GM10266 (cell line): ENCODE data around the gene BMAL1.

ENCODE experiments used
- DNase-seq: peaks from one replicate; pipeline ENCODE4 v3.0.0; 2012; ENCODE audit errors: extremely low spot score
- TF ChIP-seq, protein P1 (sequence below): IDR thresholded peaks from 2 replicates; pipeline ENCODE4 v1.5.1; 2012; ENCODE audit warnings: mild to moderate bottlenecking, low read depth; ENCODE audit not compliant: control insufficient read depth, insufficient read depth; ENCODE audit errors: missing control alignments

Gene BMAL1

DNA sequence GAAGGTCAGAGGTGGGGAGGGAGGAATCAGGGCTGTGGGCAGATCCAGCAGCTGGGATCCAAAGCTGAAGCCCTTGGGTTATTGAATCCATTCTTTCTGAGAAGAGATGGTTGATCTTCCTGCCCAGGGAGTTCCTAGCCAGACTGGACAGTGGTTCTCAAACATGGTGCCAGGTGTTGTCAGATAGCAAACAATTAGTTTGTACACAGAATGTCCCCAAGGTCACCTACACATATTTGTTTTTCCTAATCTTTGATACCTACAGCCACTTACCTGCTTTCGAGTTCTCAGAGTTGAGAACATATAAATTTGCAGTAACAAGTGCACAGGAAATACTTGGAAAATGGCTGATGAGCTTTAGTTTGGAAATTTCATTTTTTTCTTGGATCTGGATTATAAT lies 54.5 kb downstream of the BMAL1 start:
- TF ChIP-seq, protein P1, sequence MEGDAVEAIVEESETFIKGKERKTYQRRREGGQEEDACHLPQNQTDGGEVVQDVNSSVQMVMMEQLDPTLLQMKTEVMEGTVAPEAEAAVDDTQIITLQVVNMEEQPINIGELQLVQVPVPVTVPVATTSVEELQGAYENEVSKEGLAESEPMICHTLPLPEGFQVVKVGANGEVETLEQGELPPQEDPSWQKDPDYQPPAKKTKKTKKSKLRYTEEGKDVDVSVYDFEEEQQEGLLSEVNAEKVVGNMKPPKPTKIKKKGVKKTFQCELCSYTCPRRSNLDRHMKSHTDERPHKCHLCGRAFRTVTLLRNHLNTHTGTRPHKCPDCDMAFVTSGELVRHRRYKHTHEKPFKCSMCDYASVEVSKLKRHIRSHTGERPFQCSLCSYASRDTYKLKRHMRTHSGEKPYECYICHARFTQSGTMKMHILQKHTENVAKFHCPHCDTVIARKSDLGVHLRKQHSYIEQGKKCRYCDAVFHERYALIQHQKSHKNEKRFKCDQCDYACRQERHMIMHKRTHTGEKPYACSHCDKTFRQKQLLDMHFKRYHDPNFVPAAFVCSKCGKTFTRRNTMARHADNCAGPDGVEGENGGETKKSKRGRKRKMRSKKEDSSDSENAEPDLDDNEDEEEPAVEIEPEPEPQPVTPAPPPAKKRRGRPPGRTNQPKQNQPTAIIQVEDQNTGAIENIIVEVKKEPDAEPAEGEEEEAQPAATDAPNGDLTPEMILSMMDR: no peak
- no peak for DNase-seq

DNA sequence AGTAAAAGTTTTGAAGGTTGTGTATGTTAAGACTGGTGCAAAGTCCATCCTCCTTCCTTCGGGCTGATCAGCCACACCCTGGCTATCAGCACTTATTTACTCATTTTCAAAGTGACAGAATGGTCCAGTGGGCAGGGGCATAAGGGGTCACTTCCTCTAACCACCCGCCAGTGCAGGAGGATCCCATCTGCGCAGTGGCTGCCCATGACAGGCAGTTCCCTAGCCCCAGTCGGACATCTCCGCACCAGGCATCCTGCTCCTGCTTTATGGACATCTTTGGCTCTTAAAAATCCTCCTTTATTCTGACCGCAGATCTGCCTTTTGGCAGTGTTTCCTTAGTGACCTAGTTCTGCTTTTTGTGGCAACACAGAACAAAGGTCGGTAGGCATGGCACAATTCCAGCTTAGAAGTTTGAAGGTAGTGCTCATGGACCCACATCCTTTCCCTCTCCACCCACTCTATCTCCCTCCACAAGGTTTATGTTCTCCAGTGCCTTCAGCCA lies 55.9 kb downstream of the BMAL1 start:
- TF ChIP-seq, protein P1: no peak
- DNase-seq: no peak

DNA sequence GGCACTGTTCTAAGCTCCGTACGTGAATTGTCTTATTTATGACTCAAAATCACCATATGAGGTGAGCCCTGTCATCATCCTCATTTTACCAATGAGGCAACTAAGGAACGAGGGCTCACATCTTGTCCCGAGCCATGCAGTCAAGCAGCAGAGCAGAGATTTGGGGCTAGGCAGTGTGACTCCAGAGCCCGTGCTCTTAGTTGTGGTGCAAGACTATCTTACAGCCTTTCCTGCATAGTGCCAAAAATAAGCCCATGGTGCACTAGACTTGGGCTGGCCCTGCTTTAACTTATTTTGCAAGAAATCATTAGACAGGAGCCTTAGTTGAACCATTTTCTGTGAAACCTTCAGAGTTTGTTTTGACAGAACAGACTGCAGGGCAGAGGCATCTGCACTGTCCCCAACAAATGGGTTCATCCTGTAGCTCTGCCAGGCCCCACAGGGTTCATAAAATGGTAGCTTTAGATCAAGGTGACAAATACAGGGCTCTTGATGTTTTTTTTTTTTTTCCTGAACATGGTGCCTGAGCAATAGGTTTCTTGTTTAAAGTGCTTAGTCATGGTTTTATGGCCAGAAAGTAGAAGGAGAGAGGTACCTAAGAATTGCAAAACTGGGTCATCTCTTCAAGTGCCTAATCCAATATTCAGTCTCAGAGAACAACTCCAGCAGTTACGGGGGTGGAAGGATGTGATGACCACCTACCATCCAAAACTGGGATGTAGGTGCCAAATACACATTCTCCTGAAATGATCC lies 56.6 kb downstream of the BMAL1 start:
- no peak for DNase-seq
- TF ChIP-seq, protein P1: no peak

DNA sequence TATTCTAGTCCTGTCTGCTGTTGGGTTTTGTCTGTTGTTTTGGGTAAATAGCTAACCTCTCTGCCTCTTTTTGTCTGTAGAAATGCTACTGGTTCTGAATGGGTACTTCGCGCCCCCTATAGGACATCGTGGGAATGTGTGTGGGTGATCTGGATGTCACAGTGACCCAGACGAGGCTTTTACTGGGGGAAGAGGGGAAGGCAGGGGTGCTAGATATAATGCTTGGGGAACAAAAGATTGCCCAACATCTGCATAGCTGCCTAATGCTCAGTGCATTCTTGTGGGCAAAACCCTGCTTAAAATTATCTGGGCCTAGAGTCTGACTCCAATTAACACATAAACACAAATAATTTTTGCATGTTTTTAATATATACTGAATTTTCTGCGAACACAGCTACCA lies 57.7 kb downstream of the BMAL1 start:
- peak; percentile 57 for DNase-seq
- TF ChIP-seq, protein P1: peak; percentile 84

DNA sequence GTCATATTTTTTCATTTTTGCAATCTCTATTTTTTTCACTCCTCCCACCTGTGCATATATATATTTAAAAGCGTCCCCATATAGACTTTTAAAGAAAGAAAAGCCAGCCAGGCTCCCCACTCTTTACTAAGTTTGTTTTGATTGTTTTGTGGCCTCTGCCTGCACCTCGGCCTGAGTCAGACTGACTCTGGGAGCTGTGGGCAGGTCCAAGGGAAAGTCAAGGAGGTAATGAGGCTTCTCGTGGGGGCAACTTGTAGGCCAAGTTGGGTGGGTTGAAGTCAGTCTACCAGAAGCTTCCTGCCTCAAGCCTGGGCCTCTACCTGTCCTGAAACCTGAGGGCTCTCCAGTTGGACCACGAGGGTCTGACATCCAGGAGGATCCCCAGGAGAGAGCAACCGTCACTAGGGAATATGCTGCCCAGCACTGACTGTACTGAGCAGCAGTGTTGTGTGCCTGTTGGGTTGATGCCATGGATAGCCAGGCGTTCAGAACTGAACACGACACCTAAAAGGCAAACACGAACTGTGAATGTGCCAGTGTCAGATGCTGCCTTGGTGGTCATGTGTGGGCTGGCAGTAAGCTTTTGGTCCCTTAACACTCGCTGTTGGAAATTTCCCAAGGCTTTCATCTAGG lies 58.8 kb downstream of the BMAL1 start:
- DNase-seq: no peak
- TF ChIP-seq, protein P1: no peak

DNA sequence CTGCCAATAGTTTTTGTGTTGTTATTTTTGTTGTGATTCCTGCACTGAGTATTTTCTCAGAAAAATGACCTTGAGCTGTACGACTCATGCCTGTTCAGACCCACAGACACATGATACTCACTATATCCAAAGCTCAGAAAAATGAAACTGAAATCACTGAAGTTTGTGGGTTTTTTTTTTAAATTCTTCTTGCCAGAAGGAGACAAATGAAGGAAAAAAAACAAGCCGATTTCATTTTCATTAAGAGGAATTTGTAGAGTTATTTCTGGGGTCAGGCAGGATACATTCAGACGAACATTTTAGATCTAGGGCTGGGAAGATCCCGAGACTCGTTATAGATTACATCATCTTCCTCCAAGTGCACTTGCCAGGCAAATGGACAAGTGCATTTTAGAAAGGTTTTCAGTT lies 60.4 kb downstream of the BMAL1 start:
- DNase-seq: no peak
- TF ChIP-seq, protein P1: no peak

DNA sequence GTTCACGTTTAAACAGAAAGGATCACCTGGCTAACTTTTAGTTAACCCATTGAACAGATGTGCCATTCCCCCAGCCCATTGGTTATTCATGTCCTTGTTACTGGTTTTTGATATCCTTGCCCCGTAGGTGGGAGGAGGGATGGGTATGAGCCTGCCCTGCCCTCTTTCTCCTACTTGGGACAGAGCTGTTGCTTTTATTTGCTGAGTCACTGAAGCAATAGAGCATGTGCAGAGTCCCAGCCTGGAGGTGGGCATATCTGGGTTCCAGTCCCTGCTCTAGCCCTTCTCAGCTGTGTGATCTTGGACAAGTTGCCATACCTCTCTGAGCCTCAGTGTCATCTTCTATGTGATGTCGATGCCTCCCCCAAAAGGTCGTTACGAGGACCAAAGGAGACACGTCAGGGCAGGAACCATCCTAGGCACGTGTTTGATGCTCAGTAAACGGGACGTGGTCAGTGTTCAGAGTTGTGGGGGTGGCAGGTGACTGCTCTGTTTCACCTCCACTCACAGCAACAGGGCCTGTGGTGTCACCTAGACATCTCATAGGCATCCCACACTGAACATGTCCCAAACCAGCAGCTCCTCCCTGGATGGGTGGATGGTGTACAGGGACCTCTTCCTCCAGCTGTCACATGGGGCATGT lies 61.0 kb downstream of the BMAL1 start:
- TF ChIP-seq, protein P1: no peak
- DNase-seq: no peak
